ENCODE data around the gene DGKZ.

Gene DGKZ

DNA sequence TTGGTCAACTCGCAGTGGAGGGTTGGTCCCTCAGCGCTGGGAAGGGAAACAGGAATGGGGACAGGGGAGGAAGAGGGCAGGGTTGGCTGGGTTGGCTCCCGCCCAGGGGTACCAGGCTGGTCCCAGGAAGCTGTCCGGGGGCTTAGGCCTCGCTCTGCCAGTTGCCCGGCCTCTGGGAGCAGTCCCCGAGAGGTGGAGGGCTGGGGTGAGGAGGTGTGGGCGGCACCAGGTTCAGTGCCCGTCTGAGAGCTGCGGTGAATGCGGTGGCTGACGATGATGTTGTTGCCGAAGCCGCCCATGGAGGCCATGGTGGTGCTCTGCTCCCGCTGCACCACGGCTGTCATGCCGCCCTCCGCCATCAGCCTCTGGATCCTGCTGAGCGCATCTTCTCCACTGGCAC lies 50.3 kb downstream of the DGKZ start:
- DNase-seq, result no peak

GRCh38 chr11:46402957-46403902 lies 56.0 kb downstream of the DGKZ start:
- no peak for DNase-seq

- DNase-seq, result no peak
Measured at GRCh38 chr11:46404476-46405017, 57.3 kb downstream of the DGKZ start.

DNA sequence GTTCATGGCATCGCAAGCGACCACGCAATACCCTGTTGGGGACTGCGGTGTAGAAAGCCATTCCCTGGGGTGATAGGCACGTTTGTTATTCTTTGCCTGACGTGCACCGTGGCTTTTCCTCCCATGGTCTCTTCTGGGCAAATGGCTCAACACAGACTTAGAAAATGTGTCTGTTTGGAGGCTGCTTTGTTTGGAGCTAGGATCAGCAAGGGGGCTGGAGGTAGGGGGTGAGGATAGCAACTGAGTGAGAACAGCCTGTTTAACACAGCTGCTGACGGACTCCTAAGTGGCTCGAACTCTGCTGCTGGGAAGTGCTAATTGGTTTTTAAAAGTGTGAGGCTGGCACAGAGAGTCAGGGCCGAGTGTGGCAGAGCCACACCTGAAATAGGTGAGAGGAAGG lies 60.4 kb downstream of the DGKZ start:
- no peak for DNase-seq

DNA sequence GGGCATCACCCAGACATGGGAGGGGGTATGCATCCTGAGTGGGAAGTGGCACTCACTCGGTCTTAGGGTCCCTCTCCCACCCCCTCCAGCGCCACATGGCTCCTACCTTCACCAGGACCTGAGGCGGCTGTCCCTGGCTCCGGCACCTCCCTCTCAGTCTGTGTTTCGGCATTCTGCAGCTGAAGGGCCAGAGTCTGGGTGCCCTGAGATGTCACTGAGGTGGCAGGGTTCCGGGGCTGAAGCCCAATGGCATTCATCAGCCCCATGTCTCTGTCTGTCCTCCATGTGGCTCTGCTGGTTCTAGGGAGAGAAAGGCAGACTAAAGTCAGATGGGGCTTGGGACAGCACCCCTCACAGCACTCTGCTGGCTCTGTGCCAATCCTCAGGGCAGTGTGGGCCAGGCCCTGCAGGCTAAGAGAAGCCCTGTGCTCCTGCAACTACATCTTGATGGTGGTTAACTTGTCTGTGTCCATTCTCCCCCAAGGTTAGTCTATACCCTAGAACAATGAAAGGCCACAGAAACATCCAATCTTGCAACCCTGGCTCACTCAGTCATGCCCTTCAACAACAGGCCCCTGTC lies 61.2 kb downstream of the DGKZ start:
- DNase-seq, result no peak

DNA sequence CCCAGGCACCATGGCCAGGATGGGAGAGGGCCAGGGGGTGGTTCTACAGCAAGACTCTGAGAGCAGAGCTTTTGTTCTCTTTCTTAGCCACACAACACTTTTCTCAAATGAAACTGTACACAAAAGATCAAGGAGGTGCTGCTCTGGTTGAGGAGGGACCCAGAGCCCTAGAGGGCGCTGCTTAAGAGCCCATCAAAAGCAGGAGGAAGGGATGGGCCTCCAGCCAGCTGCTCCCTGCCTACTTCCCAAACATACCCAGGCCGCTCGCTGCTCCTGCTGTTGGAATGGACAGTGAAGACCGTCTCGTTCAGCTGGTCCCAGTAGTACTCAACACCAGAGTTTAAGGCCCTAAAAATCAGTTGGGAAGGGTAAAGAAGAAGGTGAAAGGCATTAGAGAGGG lies 62.8 kb downstream of the DGKZ start:
- DNase-seq, result no peak

- no peak for DNase-seq
Measured at GRCh38 chr11:46413760-46414465, 66.7 kb downstream of the DGKZ start.

GRCh38 chr11:46414466-46414796 lies 67.2 kb downstream of the DGKZ start:
- no peak for DNase-seq

DNA sequence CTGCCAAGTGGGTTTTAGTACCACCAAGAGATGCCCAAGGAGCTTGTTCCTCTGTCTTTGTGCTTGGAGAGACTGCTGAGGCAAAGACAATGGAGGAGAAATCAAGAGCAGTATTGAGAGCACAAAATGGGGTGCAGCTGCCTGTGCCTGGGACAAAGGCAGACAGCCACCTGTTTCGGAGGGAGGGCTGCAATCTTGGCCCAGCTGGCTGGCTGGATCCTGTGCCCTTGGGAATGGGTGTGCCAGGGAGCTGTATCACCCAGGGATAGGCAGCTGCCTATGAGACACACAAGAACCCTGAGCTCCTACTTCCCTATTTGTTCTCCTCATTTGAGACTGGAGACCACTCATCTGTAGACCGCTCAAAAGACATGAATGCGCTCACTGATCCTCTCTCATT lies 67.6 kb downstream of the DGKZ start:
- DNase-seq, result no peak

- no peak for DNase-seq
Measured at GRCh38 chr11:46417711-46418110, 70.4 kb downstream of the DGKZ start.

GRCh38 chr11:46418751-46419150 lies 71.5 kb downstream of the DGKZ start:
- DNase-seq, result no peak

DNA sequence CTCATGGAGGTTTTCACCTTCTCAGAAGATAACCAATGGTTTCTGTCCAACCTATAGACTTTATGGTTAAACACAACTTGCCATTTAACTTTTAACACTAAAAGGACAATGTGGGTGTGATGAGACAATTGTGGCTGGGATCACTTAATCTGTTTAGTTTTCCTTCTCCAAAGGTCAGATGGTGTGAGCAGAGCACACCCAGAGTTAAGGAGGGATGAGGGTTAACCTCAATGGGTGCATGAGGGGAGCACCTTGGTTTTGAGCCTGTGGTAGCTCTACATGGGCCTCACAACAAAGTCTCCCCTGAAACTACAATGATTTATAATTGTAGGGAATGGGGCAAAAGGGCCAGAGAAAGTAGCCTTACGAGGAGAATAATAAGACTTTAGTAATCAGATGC lies 73.2 kb downstream of the DGKZ start:
- DNase-seq, result no peak

- DNase-seq, result no peak
Measured at GRCh38 chr11:46421257-46421880, 74.1 kb downstream of the DGKZ start.

- DNase-seq, result no peak
Measured at GRCh38 chr11:46422588-46422987, 75.3 kb downstream of the DGKZ start.

GRCh38 chr11:46426233-46426991 lies 79.1 kb downstream of the DGKZ start:
- no peak for DNase-seq

DNA sequence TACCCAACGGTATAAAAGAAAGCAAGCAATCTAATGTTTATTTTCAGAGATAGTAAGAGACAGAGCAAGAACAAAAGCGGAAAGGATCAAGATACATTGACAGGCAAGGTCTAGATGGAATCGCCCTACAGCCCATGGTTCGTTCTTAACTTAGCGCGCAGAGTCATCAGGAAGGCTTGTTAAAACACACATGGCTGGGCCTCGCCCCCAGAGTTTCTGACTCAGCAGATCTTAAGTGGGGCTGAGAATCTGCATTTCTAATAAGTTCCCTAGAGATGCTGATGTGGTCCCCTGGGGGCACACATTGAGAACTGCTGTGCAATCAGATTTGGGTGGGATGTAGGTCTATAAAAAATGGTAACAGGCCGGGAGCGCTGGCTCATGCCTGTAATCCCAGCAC lies 80.1 kb downstream of the DGKZ start:
- no peak for DNase-seq

DNA sequence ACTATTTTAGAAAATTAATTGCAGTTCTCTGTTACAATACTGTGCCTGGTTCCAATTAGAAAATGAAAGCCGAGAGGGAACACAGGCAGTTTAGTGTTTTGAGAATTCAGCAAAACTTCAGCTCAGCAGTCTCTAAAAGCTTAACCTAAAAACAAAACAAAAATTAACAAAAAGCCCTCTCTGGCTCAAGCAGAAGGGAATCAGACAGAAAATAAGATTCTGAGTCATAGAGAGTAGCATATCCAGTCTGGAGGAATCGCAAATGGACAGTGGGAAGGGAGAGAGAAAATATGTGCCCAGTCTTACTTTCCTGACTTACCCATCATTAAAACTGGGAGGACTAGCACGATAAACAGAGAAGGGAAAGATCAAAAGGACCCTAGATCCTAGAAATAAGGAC lies 82.5 kb downstream of the DGKZ start:
- no peak for DNase-seq

Data from cerebellar nuclear complex (tissue), 1 donor.